Activated CD8-positive, alpha-beta memory T cell treated with anti-CD3 and anti-CD28 coated beads for 24 hours (primary cell): ENCODE results near the gene GPR158.

Experiments used
- DNase-seq: peaks from one replicate; pipeline ENCODE4 v3.0.0-alpha.2; 2020

GPR158 gene

GRCh38 chr10:25405871-25406270 is 231.1 kb downstream of the GPR158 start:
- no peak for DNase-seq

DNA sequence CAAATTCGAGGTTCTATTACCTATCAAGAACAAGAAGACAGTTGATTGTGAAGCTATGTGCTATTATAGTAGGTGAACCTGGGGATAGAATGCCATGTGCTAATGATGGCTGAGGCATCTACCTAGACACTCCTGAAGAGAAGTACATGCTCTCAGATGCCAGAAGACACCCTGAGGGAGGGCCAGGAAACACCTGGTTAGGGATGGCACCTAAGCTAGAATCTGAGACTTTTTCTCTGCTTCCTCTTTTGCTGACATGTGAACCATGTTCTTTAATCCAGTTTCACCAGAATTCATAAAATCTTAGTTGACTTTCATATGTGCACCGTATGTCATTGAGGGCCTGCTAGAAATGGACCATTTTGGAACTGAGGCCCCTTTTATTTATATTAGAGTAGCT is 242.8 kb downstream of the GPR158 start:
- DNase-seq: no peak

DNA sequence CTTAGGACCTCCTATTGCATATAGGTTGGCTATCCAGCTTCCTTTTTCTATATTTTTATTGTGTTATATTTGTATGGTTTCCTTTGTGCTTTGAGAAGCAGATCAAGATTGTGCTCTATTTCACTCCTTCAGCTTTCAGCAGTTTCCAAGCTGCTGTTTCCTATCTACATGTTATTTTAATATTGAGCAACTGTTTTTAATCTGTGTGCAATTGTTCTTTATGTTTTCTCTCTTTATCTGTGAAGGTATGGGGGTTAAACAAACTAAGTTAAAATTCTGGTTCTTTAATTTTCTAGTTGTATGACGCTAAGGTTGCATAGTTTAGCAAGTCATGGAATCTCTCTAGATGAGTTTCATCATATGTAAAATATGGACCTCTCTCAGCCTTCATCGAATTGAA is 251.0 kb downstream of the GPR158 start:
- DNase-seq: no peak

DNA sequence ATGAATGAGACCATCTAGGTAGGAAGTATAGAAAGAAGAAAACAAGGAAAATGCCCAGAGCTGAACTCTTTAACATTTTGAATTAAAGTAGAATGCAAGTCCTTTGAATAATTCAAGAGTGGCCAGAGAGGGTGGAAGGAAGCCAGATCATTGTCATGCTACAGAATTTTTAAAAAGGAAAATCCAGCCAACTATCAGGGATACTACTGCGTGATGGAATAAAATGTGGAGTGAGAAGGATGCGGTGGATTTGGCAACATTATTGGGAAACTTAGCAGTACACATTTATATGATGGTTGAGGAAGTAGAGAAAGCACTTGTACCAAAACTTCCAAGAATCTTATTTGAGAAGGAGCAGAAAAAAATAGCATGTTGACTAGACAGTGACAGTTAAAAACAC is 261.6 kb downstream of the GPR158 start:
- DNase-seq: no peak

DNA sequence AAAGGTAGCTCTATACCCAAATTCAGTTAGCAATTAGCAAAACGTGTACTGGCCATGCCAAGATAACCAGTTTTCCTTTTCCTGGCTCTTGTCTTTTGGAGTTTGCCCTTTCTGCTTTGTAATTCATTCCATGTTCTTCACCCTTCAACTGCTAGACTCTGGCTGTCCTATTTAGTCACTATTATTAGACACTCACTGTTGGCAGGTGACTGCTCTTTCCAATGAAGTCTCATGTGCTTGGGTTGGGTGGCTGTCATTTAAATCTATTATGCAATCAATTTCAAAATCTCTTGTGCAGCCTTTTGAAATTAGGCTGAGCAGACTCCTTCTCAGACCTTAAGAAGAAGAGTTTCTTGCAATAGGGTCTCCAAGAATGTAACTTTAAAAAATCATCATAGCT is 266.5 kb downstream of the GPR158 start:
- DNase-seq: no peak

- no peak for DNase-seq
Observed at GRCh38 chr10:25444266-25444665, 269.5 kb downstream of the GPR158 start.

- DNase-seq: no peak
Observed at GRCh38 chr10:25451401-25451800, 276.6 kb downstream of the GPR158 start.

GRCh38 chr10:25453619-25454018 is 278.8 kb downstream of the GPR158 start:
- no peak for DNase-seq

GRCh38 chr10:25455980-25456567 is 281.3 kb downstream of the GPR158 start:
- DNase-seq: no peak

DNA sequence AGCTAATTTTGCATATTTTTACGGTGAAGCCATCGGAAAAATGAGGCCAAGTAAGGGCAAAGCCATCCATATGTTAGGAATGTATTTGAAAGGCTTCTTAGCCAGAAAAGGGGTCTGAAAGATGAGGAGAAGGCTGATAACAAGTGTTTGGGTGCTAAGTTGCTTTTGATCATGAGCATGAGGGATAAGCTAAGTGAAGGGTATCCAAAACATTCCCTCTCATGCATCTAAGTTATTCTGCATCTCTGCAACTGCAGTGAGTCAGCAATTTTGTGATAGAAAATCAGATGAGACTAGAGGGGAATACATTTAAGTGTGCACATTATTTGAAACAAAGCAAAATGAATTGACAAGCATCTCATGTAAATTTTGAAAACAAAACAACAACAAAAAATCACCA is 282.8 kb downstream of the GPR158 start:
- no peak for DNase-seq

DNA sequence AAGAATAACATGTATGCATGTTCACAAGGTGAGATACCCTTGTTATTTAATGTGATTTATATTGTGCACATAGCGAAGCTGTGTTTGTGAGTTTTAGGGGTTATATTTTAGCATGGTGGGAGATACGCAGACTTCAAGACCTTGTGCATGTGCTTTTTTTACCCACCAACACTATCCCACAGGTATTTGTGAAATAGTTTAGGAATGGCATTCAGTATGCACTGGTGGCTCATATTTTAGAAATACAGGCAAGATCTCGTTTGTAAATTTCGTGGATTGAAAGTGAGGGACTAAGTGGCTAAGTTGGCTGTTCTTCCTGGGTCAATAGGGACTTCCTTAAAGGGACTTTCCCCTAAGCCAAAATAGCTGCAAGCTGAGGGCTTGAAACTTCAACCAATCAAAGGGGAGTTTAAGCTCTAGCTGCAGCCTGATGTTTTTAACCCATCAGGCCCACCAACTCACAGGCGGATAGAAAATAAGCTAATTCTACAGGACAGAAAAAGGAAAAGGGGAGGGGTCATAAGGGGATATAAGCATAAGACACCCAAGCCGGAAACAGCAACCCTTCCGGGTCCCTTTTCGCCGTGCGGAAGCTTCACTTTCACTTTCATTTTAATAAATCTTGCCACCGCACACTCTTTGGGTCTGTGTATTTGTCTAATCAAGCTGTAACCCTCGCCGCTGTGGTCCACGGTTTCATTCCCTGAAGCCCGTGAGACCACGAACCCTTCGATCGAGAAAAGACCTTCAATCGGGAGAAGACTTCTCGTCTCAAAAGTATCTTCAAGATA is 291.0 kb downstream of the GPR158 start:
- no peak for DNase-seq

- no peak for DNase-seq
Observed at GRCh38 chr10:25467881-25468280, 293.1 kb downstream of the GPR158 start.

- DNase-seq: no peak
Observed at GRCh38 chr10:25481467-25481866, 306.7 kb downstream of the GPR158 start.

DNA sequence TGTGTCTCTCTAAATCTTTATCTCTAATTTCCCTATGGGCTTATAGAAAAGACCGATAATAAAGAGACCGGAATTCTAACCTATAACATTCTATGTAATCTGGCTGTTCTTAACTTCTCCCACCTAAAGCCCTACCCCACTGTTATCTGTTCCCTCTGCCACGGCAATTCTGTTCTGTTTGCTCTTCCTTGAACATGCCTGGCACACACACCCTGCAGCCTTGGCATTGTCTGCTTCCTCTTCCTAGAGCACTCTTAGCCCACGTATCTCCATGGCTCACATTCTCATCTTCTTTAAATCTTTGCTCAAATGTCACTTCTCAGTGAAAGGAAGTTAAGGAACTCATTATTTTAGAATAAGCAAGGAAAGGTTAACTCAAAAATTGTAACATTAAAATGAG is 309.2 kb downstream of the GPR158 start:
- no peak for DNase-seq

DNA sequence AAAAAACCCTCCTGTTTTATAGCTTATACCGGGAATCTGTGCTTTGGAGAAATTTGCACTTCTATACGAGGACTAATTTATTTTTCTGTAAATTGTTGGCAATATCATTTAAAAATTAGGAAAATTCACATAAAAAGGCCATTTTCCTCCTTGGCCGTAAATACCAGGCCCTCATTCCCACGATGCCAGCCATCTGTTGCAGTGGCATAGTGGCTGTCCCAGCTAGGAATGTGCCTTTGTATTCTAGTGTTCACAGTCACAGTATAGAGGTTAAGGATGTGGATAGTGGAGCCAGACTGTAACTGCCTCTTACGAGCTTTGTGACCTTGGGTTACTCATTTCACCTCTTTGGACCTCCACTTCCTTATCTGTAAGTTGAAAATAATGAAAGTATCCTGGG is 312.5 kb downstream of the GPR158 start:
- no peak for DNase-seq

DNA sequence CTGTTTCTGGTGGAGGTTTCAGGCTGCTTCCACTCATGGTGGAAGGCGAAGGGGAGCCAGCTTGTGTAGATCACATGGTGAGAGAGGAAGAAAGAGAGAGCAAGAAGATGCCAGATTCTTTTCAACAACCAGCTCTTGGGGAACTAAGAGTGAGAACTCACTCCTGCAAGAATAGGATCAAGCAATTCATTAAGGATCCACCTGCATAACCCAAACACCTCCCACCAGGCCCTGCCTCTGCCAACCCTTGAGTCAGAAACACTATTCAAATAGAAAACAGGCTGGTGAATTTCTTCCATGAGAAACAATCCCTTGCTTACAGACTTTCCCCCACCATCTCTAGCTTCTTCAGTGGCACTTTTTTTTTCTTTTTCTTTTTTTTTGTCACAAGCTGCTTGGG is 317.2 kb downstream of the GPR158 start:
- DNase-seq: no peak

- DNase-seq: no peak
Observed at GRCh38 chr10:25492680-25493079, 317.9 kb downstream of the GPR158 start.

DNA sequence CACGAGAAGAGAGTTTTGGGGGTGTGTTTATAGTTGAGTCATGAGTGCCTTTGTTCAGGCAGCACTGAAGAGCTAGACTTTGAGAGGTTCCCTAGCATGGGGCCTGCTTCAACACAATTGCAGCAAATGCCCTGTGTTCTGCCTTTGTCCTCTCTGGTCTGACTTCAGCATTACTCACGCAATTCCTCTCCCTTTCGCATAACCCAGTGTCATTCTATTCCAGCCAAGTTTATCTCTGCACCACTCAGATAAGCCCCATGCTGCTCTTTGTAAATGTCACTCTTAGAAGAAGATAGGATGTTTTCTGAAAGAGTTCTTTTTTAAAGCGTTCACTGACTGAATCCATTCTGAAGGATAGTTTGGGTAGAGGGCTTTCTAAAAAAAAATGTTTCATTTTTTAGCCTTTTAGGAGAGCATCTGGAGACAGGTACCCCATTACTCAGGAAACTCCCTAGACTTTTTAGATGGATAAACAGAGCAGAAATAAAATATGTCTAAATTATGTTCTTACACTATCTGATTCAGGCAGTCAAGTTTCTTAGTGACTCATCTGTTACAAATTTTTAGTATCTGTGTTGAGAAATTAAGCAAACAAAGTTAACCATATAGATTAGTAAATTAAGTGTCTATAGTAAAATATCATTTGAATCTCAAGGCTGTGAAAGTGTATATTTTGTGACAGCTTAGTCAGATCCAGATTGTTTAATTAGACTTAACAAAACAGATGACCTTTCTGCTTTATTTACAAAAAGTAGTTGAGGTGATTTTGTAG is 318.5 kb downstream of the GPR158 start:
- DNase-seq: no peak

DNA sequence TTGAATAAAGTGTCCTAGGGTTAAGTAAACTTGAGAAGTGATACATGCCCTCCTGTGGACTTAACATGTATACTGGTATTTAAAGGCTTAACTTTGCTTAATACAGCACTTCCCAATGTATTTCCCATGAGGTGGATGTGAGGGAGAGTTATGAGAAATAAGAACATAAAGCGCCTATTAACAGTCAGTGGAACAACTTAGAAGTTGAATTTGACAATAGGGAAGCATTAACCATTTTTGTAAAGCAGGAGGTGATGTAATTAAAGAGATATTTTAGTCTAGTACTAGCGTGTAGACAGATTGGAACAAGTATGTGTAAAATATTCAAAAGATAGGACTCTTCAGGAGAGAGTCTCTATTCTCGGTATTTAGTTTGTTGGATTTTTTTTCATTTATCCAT is 322.4 kb downstream of the GPR158 start:
- DNase-seq: no peak

GRCh38 chr10:25498645-25499044 is 323.8 kb downstream of the GPR158 start:
- no peak for DNase-seq

DNA sequence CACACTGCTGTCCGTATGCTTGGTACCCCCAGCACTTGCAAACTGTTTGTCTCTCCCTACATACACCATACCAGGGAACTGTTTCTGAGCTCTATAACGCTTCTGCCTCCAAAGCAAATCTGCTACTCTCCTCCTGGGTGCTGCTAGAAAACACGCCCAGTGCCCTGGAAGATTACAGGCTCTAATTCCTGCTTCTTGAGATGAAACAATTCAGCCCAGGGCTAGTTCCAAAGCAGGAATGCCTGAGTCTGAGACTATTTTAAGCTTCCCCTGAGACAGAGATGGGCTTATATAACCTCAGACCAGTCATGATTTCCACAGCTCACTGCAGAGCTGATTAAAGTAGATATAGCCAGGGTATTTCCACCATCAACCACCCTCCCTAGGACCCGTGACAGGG is 327.1 kb downstream of the GPR158 start:
- no peak for DNase-seq

DNA sequence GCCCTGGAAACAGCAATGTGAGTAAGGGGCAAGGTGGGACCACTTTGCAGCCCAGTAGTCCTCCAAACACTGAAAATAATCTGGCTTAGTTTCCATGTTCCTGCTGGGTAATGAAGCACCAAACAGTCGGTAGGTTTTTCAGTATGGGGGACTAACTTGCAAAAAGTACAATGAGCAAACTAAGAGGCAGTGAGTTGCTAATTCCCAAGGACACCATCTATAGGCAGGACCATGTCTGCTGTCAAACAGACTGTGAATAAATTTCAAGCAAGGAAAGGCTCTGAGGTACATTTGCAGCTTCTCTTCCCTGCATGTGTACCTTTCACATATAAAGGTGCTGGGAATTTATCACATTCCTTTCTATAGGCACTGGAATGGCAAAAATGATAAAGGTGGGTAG is 327.7 kb downstream of the GPR158 start:
- DNase-seq: no peak

GRCh38 chr10:25504306-25504705 is 329.5 kb downstream of the GPR158 start:
- no peak for DNase-seq

- no peak for DNase-seq
Observed at GRCh38 chr10:25504838-25505237, 330.0 kb downstream of the GPR158 start.
